Measurements from ENCODE around the gene ATP11A.

DNA sequence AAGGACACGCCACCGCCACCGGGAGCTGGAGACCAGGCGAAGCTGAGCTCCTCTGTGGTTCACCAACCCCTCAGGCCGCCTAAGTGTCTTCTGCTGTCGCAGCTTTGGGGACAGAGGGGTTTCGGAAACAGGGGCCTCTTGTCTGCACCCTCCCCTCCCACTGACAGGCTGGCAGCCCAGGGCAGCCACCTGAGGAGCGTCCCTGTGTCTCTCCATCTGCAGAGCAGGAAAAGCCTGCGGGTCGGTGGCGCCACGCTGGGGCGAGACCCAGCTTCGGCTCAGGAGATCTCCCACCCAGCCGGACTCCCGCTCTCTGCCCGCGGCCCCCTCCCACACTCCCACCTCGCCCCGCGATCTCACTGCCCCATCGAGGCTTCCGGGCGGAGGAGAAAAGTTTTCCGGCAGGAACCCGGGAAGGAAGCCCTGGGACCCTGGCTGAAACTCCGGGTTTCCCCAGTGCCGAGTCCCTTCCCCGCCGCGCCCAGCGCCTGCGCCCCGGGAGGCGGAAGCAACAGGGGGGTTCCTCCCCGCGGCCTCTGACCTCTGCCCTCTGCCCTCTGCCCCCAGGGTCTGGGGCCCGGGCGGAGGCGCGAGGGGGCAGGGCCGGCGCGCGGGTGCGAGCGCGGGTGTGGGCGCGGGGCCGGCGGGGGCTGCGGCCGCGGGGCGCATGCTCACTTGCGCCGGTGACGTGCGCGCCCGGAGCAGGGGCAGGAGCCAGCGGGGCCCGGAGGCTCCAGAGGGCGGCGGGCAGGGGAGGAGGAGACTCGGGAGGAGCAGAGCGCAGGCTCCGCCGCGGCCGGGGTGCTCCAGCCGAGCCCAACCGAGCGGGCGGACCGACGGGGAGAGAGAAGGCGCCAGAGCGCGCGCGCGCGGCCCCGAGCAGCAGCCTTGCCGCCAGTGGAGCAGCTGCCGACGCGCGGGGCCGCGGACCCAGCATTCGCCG is at the start of gene ATP11A:
- TF ChIP-seq, protein P1, sequence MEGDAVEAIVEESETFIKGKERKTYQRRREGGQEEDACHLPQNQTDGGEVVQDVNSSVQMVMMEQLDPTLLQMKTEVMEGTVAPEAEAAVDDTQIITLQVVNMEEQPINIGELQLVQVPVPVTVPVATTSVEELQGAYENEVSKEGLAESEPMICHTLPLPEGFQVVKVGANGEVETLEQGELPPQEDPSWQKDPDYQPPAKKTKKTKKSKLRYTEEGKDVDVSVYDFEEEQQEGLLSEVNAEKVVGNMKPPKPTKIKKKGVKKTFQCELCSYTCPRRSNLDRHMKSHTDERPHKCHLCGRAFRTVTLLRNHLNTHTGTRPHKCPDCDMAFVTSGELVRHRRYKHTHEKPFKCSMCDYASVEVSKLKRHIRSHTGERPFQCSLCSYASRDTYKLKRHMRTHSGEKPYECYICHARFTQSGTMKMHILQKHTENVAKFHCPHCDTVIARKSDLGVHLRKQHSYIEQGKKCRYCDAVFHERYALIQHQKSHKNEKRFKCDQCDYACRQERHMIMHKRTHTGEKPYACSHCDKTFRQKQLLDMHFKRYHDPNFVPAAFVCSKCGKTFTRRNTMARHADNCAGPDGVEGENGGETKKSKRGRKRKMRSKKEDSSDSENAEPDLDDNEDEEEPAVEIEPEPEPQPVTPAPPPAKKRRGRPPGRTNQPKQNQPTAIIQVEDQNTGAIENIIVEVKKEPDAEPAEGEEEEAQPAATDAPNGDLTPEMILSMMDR (IDR thresholded peaks at IDR 0.05) = no peak
- peak; percentile 99 for TF ChIP-seq POLR2A (IDR thresholded peaks at IDR 0.05)
